Muscle of leg (tissue), 16 donors: Measurements from ENCODE around the gene ACLY. TPM values are rescaled to one million over a fixed set of nuclear protein-coding genes. Genes with fewer than 3 reads are reported as not detected.

Experiments
- DNase-seq: peaks from one replicate; pipeline ENCODE4 v3.0.0; 2013
- H3K27ac ChIP-seq: one replicate; pipeline ENCODE4 v1.5.1; 2013; ENCODE audit warnings: mild to moderate bottlenecking, low read length, control low read depth
- H3K27me3 ChIP-seq: one replicate; pipeline ENCODE4 v1.6.1; 2013; ENCODE audit warnings: low read length; ENCODE audit not compliant: control insufficient read depth, insufficient read depth
- H3K36me3 ChIP-seq: one replicate; pipeline ENCODE4 v1.6.1; 2013; ENCODE audit warnings: low read length; ENCODE audit not compliant: control insufficient read depth, insufficient read depth
- H3K4me1 ChIP-seq: one replicate; pipeline ENCODE4 v1.6.1; 2013; ENCODE audit warnings: low read length; ENCODE audit not compliant: control insufficient read depth, insufficient read depth
- H3K4me3 ChIP-seq: one replicate; pipeline ENCODE4 v1.5.1; 2013; ENCODE audit warnings: low read length, control low read depth
- H3K9me3 ChIP-seq: replicated peaks from 2 replicates; pipeline ENCODE4 v1.6.1; 2013; ENCODE audit warnings: low read depth, low read length; ENCODE audit not compliant: control insufficient read depth
- WGBS: methylation state at CpG from one replicate; pipeline ENCODE4 v1.1.5; 2013; ENCODE audit warnings: missing lambda C conversion rate; ENCODE audit not compliant: insufficient coverage; 5-methylcytosine and 5-hydroxymethylcytosine counted together
- long read RNA-seq, 11 donors: transcript quantifications; one replicate each; lab custom pipeline, GENCODE V29; 2026
- polyA plus RNA-seq, 8 donors: library from polyadenylated mRNA; unstranded; fragments of 120-200 nt; gene quantifications; one replicate each; pipeline versions ENCODE4 v1.2.1 to v1.2.3, GENCODE V29; 2013; ENCODE audit warnings: inconsistent platforms in 1 of 8, low replicate concordance in 1 of 8; ENCODE audit not compliant: insufficient read length in 8 of 8, insufficient read depth in 1 of 8
- total RNA-seq: library from RNA; stranded (reverse); fragments of 120-200 nt; gene quantifications from one replicate; pipeline ENCODE4 v1.2.4, GENCODE V29; 2013

Gene ACLY
- total RNA-seq (39.6 TPM), polyA plus RNA-seq (10 to 100 TPM; 46.3 to 81.6 (median 60.5) TPM)
- long read RNA-seq, donor 1, partial matches to known transcripts = 6 of 6 reads
- long read RNA-seq, donor 1, other reads (novel, unspliced or antisense) = 0 of 6 reads
- long read RNA-seq, donor 2 = 0 reads
- long read RNA-seq, donor 3, full-length matches to known transcripts = 1 of 1 reads
- long read RNA-seq, donor 3, partial matches to known transcripts = 0 of 1 reads
- long read RNA-seq, donor 3, other reads (novel, unspliced or antisense) = 0 of 1 reads
- long read RNA-seq, donor 4, full-length matches to known transcripts = 1 of 1 reads
- long read RNA-seq, donor 4, partial matches to known transcripts = 0 of 1 reads
- long read RNA-seq, donor 4, other reads (novel, unspliced or antisense) = 0 of 1 reads
- long read RNA-seq, donor 5, full-length matches to known transcripts = 5 of 17 reads
- long read RNA-seq, donor 5, partial matches to known transcripts = 12 of 17 reads
- long read RNA-seq, donor 5, other reads (novel, unspliced or antisense) = 0 of 17 reads
- long read RNA-seq, donor 6, full-length matches to known transcripts = 7 of 13 reads
- long read RNA-seq, donor 6, partial matches to known transcripts = 6 of 13 reads
- long read RNA-seq, donor 6, other reads (novel, unspliced or antisense) = 0 of 13 reads
- long read RNA-seq, donor 7, full-length matches to known transcripts = 1 of 11 reads
- long read RNA-seq, donor 7, partial matches to known transcripts = 10 of 11 reads
- long read RNA-seq, donor 7, other reads (novel, unspliced or antisense) = 0 of 11 reads
- long read RNA-seq, donor 8 = 0 reads
- long read RNA-seq, donor 9, full-length matches to known transcripts = 2 of 2 reads
- long read RNA-seq, donor 9, partial matches to known transcripts = 0 of 2 reads
- long read RNA-seq, donor 9, other reads (novel, unspliced or antisense) = 0 of 2 reads
- long read RNA-seq, donor 10, partial matches to known transcripts = 10 of 10 reads
- long read RNA-seq, donor 10, other reads (novel, unspliced or antisense) = 0 of 10 reads
- long read RNA-seq, donor 11 = 0 reads

DNA sequence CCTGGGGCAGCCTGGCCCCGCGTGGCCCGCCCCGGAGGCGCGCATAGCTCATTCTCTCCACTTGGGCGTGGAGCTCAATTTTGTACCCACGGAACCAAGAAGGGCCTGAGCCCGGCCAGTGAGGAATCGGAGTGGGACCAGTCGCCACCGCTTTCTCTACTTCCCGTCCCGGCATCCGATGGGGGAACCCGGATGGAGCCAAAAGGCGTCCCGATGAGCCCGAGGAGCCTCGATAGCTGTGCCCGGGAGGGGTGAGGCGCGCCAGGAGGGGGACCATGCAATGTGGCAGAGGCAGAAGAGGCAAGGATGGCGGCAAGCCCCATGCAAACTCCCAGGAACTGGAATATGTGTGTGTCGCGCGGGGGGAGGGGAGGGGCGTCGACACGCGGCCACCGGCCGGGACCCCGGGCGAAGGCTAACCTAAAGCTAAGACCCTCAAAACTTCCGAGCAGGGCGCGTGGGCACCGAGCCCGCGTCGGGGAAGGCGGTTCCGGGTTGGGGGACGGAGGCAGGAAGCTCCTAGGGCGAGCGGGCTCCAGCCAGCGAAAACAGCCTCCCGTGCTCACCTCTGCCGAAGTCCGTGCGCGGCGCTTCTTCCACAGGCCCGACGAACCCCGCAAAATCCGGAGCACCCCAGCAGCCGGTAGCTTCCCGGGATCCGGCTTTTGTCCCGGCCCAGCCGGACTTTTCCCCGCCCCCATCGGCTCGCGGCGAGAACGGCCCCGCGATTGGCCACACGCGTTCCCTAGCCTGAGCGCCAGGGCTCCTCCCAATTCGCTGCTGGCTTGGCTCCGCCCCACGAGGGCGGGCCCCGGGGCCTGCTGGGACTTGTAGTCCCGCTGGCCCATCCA, at the start of gene ACLY:
Gene ACLY (minus strand): TSS at position 638 of the 851 bp plus-strand sequence. CDS start 5,078 bp downstream, outside the sequence.
- WGBS = under 1% methylated on average over 79 of the region's 80 CpGs
- Histone ChIP-seq H3K9me3 (no peaks in the 10 kb centered on the region), H3K4me1 (peaks cover 43% of the 10 kb centered on the region), H3K4me3 (peak within 1 kb of the TSS; percentile 97), H3K27me3 (no peaks in the 10 kb centered on the region), H3K27ac (peak within 1 kb of the TSS; percentile 95), H3K36me3 (peaks cover 14% of the 10 kb centered on the region)
- DNase-seq = peak; percentile 98

DNA sequence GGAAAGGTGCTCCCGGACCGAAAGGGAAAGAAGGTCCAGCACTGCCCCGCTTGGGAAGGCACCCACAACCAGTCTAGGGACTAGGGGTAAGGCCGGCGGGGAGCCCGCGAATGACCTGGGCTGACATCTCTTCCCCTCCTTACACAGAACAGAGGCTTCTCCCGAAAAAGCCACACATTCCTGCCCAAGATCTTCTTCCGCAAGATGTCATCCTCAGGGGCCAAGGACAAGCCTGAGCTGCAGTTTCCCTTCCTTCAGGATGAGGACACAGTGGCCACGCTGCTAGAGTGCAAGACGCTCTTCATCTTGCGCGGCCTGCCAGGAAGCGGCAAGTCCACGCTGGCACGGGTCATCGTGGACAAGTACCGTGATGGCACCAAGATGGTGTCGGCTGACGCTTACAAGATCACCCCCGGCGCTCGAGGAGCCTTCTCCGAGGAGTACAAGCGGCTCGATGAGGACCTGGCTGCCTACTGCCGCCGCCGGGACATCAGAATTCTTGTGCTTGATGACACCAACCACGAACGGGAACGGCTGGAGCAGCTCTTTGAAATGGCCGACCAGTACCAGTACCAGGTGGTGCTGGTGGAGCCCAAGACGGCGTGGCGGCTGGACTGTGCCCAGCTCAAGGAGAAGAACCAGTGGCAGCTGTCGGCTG, 49.3 kb upstream of the ACLY start:
- no peaks in the 10 kb centered on the region for H3K9me3 ChIP-seq
- peaks cover 37% of the 10 kb centered on the region for H3K4me1 ChIP-seq
- 91% methylated on average over 36 of the region's 37 CpGs for WGBS
- H3K27me3 ChIP-seq = no peaks in the 10 kb centered on the region
- peaks cover 45% of the 10 kb centered on the region for H3K36me3 ChIP-seq
- DNase-seq = no peak
- H3K27ac ChIP-seq = no peak overlapping the region
- H3K4me3 ChIP-seq = peak overlapping the region; percentile 95

DNA sequence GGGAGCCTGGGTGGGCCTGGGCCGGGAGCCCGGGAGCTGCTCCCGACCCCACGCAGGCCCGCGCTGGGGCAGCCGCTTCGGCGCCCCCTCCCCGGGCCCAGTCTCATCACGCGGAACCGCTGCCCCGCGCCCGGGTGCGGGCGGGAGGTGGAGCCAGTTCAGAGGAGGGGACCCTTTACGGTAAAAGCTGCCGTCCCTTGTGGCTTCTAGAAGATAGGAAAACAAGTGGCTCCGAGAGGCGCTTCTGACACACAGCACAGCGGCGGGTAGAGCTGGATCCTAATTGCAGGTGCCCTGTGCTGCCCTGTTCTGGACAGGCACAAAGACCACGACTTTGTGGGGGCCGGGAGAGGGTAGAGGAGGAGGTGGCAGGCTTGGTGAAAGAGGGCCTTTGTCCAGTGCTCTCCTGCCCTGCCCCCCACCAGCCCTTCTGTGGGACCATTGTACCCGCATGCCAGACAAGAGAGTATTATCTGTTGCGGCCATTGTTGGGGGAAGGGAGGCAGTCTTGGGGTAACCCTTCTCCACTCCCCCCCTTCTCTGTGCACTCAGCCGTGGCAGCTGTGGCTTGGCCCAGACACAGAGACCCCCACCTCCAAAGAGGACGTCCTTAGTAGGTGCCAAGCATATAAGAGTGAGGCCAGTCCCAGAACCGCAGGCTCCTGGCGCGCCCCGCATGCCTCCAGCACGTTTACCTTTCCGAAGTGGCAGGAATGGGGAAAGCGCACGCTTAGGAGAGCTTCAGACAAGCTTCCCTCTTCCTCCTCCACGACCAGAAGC, 48.6 kb upstream of the ACLY start:
- H3K27ac ChIP-seq = peak overlapping the region; percentile 87
- peak; percentile 47 for DNase-seq
- 14% methylated on average over 32 of the region's 39 CpGs for WGBS
- H3K9me3 ChIP-seq = no peaks in the 10 kb centered on the region
- peaks cover 37% of the 10 kb centered on the region for H3K4me1 ChIP-seq
- no peaks in the 10 kb centered on the region for H3K27me3 ChIP-seq
- H3K4me3 ChIP-seq = peak overlapping the region; percentile 95
- peaks cover 37% of the 10 kb centered on the region for H3K36me3 ChIP-seq

DNA sequence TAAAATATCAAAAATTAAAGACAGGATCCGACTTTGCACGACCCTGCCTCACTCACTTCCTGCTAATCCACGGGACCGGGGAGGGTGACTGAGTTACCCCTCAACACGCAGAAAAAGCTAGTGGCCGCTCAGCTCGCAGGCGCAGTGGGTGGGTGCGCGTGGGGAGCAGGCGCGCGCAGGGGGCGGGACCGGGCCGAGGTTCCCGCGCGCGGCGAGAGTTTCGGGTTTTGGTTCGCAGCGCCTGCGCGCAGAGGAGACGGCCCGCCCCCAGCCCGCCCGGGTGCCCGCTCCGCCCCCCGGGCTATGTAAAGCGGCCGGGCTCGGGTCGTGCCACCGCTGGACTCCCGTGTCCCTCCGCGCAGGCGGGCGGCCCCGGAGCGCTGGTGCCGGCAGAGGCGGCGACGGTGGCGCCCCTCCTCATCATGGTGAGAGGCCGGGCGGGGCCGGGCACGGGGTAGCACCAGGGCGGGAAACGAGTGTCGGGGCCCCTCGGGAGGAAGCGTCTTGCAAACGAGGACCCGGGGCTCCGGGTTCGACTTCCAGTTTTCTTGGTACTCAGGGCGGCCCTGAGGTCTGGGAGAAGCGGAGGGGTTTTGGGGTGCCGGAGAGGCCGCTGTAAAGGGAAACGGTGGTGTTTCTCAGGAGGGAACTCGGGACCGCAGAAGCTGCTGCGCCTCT, 47.9 kb upstream of the ACLY start, which contains the start of gene CNP:
Gene CNP (plus strand): TSS at position 333 of the 678 bp plus-strand sequence. CDS start 90 bp downstream, at position 423.
- peaks cover 30% of the 10 kb centered on the region for H3K36me3 ChIP-seq
- peaks cover 41% of the 10 kb centered on the region for H3K4me1 ChIP-seq
- WGBS = under 1% methylated on average over 71 of the region's 71 CpGs
- DNase-seq = peak; percentile 95
- H3K9me3 ChIP-seq = no peaks in the 10 kb centered on the region
- peak within 1 kb of the TSS; percentile 95 for H3K4me3 ChIP-seq
- peak within 1 kb of the TSS; percentile 87 for H3K27ac ChIP-seq
- no peaks in the 10 kb centered on the region for H3K27me3 ChIP-seq

DNA sequence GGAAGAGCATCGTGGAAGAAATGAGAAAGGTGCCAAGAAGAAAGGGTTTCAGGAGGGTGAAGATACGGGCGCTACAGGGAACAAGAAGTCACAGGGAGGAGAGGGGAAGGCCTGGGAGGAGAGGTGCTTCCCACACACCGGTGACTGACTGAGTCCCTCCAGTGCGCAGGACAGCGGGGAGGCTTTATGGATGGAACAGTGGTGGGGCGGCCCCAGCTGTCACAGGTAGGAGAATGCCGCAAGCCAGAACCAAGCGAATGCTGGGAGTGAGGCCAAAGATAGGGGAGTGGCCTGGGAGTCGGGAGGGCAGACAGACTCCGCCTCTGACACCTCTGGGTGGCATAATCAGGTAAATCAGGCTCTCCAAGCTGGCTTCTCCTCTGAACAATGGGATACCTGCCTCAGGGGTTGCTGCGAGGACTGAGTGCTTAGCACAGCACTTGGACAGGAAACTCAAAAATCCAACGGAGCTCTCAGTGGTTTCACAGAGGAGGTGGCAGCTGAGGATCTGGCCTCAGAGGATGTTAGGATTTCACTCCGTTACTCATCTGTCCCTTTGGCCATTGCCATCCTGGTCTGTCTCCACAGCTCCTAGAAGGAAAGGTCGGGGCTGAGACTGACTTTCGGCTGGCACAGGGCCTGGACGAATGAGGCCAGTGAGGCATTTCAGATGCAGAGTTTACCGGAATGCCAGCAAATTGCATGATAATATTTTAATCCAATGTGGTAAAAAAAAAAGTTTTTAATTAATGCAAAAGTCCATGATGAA, 47.1 kb upstream of the ACLY start:
- 13% methylated on average over 12 of the region's 18 CpGs for WGBS
- Histone ChIP-seq H3K4me1 (peaks cover 42% of the 10 kb centered on the region), H3K4me3 (peak overlapping the region; percentile 95), H3K9me3 (no peaks in the 10 kb centered on the region), H3K27me3 (no peaks in the 10 kb centered on the region), H3K27ac (peak overlapping the region; percentile 79), H3K36me3 (peaks cover 25% of the 10 kb centered on the region)
- peak; percentile 51 for DNase-seq

DNA sequence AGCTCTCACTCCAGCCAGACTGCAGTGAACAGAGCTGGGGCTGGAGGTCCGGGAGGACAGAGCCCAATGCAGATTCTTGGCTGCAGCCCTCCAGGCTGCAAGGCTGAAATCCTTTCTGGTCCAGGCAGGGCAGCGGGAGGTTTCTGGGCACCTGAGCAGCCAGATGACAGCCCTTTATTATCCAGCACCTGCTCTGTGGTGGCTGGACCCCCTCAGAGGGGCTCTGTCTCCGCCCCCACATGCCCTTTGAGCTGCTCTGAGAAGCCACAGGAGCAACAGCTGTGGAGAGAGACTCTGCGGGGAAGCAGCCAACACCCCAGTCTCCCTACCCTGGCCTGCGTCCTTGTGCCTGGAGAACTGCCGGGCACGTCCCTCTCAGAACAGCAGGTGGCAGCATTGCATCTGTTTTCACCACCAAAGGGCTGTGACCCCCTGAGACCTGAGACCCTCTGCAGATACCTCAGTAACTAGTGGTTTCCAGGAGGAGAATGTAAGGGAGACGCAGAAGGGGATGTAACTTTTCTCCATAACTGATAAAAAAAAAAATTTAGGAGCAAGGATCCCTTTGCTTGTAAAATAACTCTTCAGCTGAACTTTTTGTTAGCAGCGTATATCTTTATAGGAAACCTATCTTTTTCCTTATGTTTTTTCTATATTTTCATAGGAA, 44.1 kb upstream of the ACLY start:
- DNase-seq = peak; percentile 89
- WGBS = 0% methylated on average over 1 of the region's 9 CpGs
- H3K27me3 ChIP-seq = no peaks in the 10 kb centered on the region
- peak overlapping the region; percentile 77 for H3K27ac ChIP-seq
- H3K4me1 ChIP-seq = peaks cover 38% of the 10 kb centered on the region
- no peak overlapping the region for H3K4me3 ChIP-seq
- H3K36me3 ChIP-seq = peaks cover 3% of the 10 kb centered on the region
- no peaks in the 10 kb centered on the region for H3K9me3 ChIP-seq

DNA sequence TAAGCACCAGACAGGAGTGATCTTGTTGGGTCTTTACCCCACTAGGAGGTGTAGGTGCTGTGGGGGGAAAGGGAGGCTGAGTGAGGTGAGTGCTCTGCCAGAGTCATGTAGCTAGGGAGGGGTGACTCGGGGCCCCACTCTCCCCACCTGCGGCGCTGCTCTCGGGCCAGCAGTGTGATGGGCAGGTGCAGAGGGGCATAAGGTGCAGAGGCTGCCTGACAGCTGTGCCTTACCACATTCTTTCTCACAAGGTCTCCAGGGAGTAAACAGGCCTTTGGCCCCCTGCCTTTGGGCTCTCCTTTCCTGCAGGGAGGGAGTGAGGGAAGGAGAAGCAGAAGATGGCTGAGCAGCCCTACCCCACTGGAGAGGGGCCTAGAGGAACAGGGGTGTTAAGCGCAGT, 43.4 kb upstream of the ACLY start:
- WGBS = no CpG with 5 or more reads among the region's 5 CpGs
- peaks cover 30% of the 10 kb centered on the region for H3K4me1 ChIP-seq

More for the DNA sequence above, 43.4 kb upstream of the ACLY start:
- H3K27ac ChIP-seq = no peak overlapping the region
- H3K36me3 ChIP-seq = no peaks in the 10 kb centered on the region
- H3K9me3 ChIP-seq = no peaks in the 10 kb centered on the region
- H3K27me3 ChIP-seq = no peaks in the 10 kb centered on the region
- H3K4me3 ChIP-seq = no peak overlapping the region
- DNase-seq = no peak
